K562 (cell line): ENCODE data around the gene BRAF. TPM values are rescaled to one million over a fixed set of nuclear protein-coding genes. Genes with fewer than 3 reads are reported as not detected.

Experiments
- ATAC-seq: fragments of 200-7000 bp; cut with Tn5 transposase; 3 replicates; pipeline ENCODE4 v1.9.1; 2020; ENCODE audit warnings: moderate library complexity
- BruUV-seq: library from RNA; stranded (reverse); fragments of 400-500 nt; replicated peaks from 2 replicates; lab custom pipeline; 2021; lab: Mats Ljungman, UMichigan
- CTCF ChIA-PET: fragments of 300-600 bp; formaldehyde crosslinking; extraction: SDS; loops from one replicate; lab custom pipeline; 2021; ENCODE audit warnings: low intra/inter-chr PET ratio; lab: Yijun Ruan, JAX
- POLR2A ChIA-PET: fragments of 300-600, 350-650 bp; sonication (Branson Sonifier 250); formaldehyde crosslinking; extraction: SDS; loops from one replicate; lab custom pipeline; 2021; ENCODE audit warnings: antibody characterized with exemption, inconsistent platforms; lab: Yijun Ruan, JAX
- DNase-seq, 4 experiments: peaks; one replicate each; pipeline versions ENCODE4 v3.0.0 to v3.0.0-alpha.2; 2011 to 2018; ENCODE audit warnings: low spot score in 3 of 4, mixed read lengths in 3 of 4; ENCODE audit errors: extremely low read depth in 1 of 4
- FAIRE-seq: peaks from 2 replicates; lab custom pipeline; 2011; peaks lifted over from hg19 to GRCh38; lab: Jason Lieb, UNC
- H2AFZ ChIP-seq: 2 replicates; pipeline ENCODE4 v1.6.0; 2011; ENCODE audit warnings: low read depth, low read length, control low read depth, inconsistent platforms
- H3K27ac ChIP-seq: fragments of 200-600 bp; 3 replicates; pipeline ENCODE4 v1.8.0; 2011; ENCODE audit warnings: low read depth, mild to moderate bottlenecking, control low read depth, inconsistent platforms, low read length, moderate library complexity, mixed read lengths; ENCODE audit errors: extremely low read depth
- H3K27me3 ChIP-seq, 2 experiments: fragments of 300-600 bp in 1 of 2; 2 replicates in 1 of 2; 3 replicates in 1 of 2; pipeline versions ENCODE4 v1.6.0 to v1.8.0; 2011; ENCODE audit warnings: inconsistent platforms in 2 of 2, low read length in 2 of 2, mild to moderate bottlenecking in 1 of 2, mixed read lengths in 1 of 2, moderate library complexity in 1 of 2; ENCODE audit not compliant: control insufficient read depth in 2 of 2, insufficient read depth in 2 of 2
- H3K36me3 ChIP-seq: fragments of 300-600 bp; 3 replicates; pipeline ENCODE4 v1.8.0; 2011; ENCODE audit warnings: mild to moderate bottlenecking, low read length, inconsistent platforms; ENCODE audit not compliant: control insufficient read depth, insufficient read depth
- H3K4me1 ChIP-seq, 2 experiments: fragments of 200-600 bp in 1 of 2; replicated peaks in 1 of 2; 2 replicates in 1 of 2; 3 replicates in 1 of 2; pipeline versions ENCODE4 v1.5.1 to v1.8.0; 2011; ENCODE audit warnings: inconsistent platforms in 2 of 2, low read length in 2 of 2, mild to moderate bottlenecking in 1 of 2, mixed read lengths in 1 of 2, moderate library complexity in 1 of 2; ENCODE audit not compliant: control insufficient read depth in 2 of 2, insufficient read depth in 2 of 2
- H3K4me2 ChIP-seq: 2 replicates; pipeline ENCODE4 v1.6.1; 2011; ENCODE audit warnings: low read length, control low read depth, inconsistent platforms, mixed read lengths; ENCODE audit not compliant: insufficient read depth
- H3K4me3 ChIP-seq: fragments of 200-600 bp; sonication (generic), shearing (Covaris generic); 2 replicates; pipeline ENCODE4 v1.5.1; 2016; ENCODE audit warnings: control low read depth, inconsistent platforms
- H3K79me2 ChIP-seq: fragments of 200-600 bp; 3 replicates; pipeline ENCODE4 v1.8.0; 2011; ENCODE audit warnings: low read length, inconsistent platforms; ENCODE audit not compliant: control insufficient read depth, insufficient read depth
- H3K9ac ChIP-seq, 2 experiments: 2 replicates each; pipeline versions ENCODE4 v1.6.0 to v1.6.1; 2011; ENCODE audit warnings: low read depth in 2 of 2, low read length in 2 of 2, control low read depth in 1 of 2, inconsistent platforms in 1 of 2, mild to moderate bottlenecking in 1 of 2, mixed read lengths in 1 of 2; ENCODE audit not compliant: insufficient read depth in 1 of 2
- H3K9me1 ChIP-seq: one replicate; pipeline ENCODE4 v1.6.0; 2011; ENCODE audit warnings: inconsistent platforms, mild to moderate bottlenecking, low read length, moderate library complexity; ENCODE audit not compliant: control insufficient read depth, insufficient read depth
- H3K9me3 ChIP-seq: replicated peaks from 2 replicates; pipeline ENCODE4 v1.5.1; 2011; ENCODE audit warnings: low read depth, low read length, inconsistent platforms; ENCODE audit not compliant: control insufficient read depth, insufficient read depth
- H4K20me1 ChIP-seq: replicated peaks from 2 replicates; pipeline ENCODE4 v1.6.1; 2011; ENCODE audit warnings: low read length, inconsistent platforms, mixed read lengths; ENCODE audit not compliant: control insufficient read depth, insufficient read depth
- ARHGAP35 ChIP-seq: fragments of 450-650 bp; IDR thresholded peaks from 2 replicates; pipeline ENCODE4 v1.6.1; 2018; ENCODE audit not compliant: partially characterized antibody
- BRF2 ChIP-seq: IDR thresholded peaks from 3 replicates; pipeline ENCODE4 v1.6.1; 2011; ENCODE audit warnings: borderline replicate concordance, mild to moderate bottlenecking; ENCODE audit not compliant: insufficient read length, insufficient read depth
- CBX8 ChIP-seq: fragments of 200-600 bp; sonication (generic); IDR thresholded peaks from 2 replicates; pipeline ENCODE4 v1.6.1; 2012; ENCODE audit warnings: borderline replicate concordance, mixed run types, low read depth, mild to moderate bottlenecking, moderate library complexity, mixed read lengths, low read length, control low read depth, inconsistent platforms; ENCODE audit not compliant: poor library complexity, severe bottlenecking; ENCODE audit errors: extremely low read depth
- E2F3 ChIP-seq: fragments of 250-450 bp; sonication (Bioruptor Pico); IDR thresholded peaks from 2 replicates; pipeline ENCODE4 v1.4.0; 2020; ENCODE audit warnings: mild to moderate bottlenecking
- ETV1 ChIP-seq: fragments of 450-650 bp; conservative IDR thresholded peaks from 2 replicates; pipeline ENCODE4 v1.6.1; 2016; ENCODE audit warnings: missing genetic modification characterization, control low read depth, low read depth, missing compliant biosample characterization
- EZH2 ChIP-seq: IDR thresholded peaks from 2 replicates; pipeline ENCODE4 v1.6.1; 2012; ENCODE audit warnings: low read depth, mild to moderate bottlenecking, inconsistent platforms, low read length, borderline replicate concordance
- JUN ChIP-seq, 2 experiments: sonication (generic) in 1 of 2; formaldehyde crosslinking in 1 of 2; IDR thresholded peaks; 2 replicates each; pipeline versions ENCODE4 v1.6.1 to v1.8.0; 2012 to 2022; ENCODE audit warnings: borderline replicate concordance in 2 of 2, mild to moderate bottlenecking in 2 of 2, improper control_type of control experiment in 1 of 2, low read depth in 1 of 2, low read length in 1 of 2, missing genetic modification reagents in 1 of 2
- KAT7 ChIP-seq: sonication (generic); formaldehyde crosslinking; IDR thresholded peaks from 2 replicates; pipeline ENCODE4 v1.8.0; 2022; ENCODE audit warnings: missing genetic modification reagents, mild to moderate bottlenecking, borderline replicate concordance
- LARP7 ChIP-seq: fragments of 450-650 bp; IDR thresholded peaks from 2 replicates; pipeline ENCODE4 v1.6.1; 2016
- LEF1 ChIP-seq: fragments of 450-650 bp; IDR thresholded peaks from 2 replicates; pipeline ENCODE4 v1.6.1; 2016; ENCODE audit warnings: mild to moderate bottlenecking
- MEF2D ChIP-seq: conservative IDR thresholded peaks from 2 replicates; pipeline ENCODE4 v1.6.1; 2016; ENCODE audit warnings: low read depth, missing genetic modification characterization, missing compliant biosample characterization
- NFXL1 ChIP-seq: fragments of 450-650 bp; formaldehyde crosslinking; IDR thresholded peaks from 2 replicates; pipeline ENCODE4 v1.4.0; 2021; ENCODE audit warnings: mild to moderate bottlenecking
- PHF8 ChIP-seq: fragments of 200-600 bp; sonication (generic); IDR thresholded peaks from 2 replicates; pipeline ENCODE4 v1.6.1; 2012; ENCODE audit warnings: mixed run types, mild to moderate bottlenecking, inconsistent platforms, low read length, moderate library complexity, borderline replicate concordance
- TBP ChIP-seq: optimal IDR thresholded peaks from 2 replicates; pipeline ENCODE3; 2011; ENCODE audit warnings: low read depth, low read length, improper control_type of control experiment
- THAP7 ChIP-seq: fragments of 250-450 bp; sonication (Bioruptor Pico); IDR thresholded peaks from 2 replicates; pipeline ENCODE4 v1.5.0; 2021
- U2AF2 ChIP-seq: fragments of 200-400 bp; formaldehyde crosslinking; optimal IDR thresholded peaks from 2 replicates; pipeline ENCODE3; 2017; ENCODE audit warnings: low read depth, mild to moderate bottlenecking, low read length
- XRCC5 ChIP-seq: fragments of 200-400 bp; formaldehyde crosslinking; IDR thresholded peaks from 2 replicates; pipeline ENCODE4 v1.6.1; 2017; ENCODE audit warnings: low read depth, mild to moderate bottlenecking, low read length
- ZBTB34 ChIP-seq: fragments of 250-450 bp; sonication (Bioruptor Pico); IDR thresholded peaks from 2 replicates; pipeline ENCODE4 v1.8.0; 2021; ENCODE audit warnings: mild to moderate bottlenecking, moderate library complexity
- ZNF232 ChIP-seq: sonication (generic); formaldehyde crosslinking; IDR thresholded peaks from 2 replicates; pipeline ENCODE4 v1.8.0; 2022; ENCODE audit warnings: mild to moderate bottlenecking, missing genetic modification reagents
- ZNF830 ChIP-seq: fragments of 250-450 bp; sonication (Bioruptor Pico); IDR thresholded peaks from 2 replicates; pipeline ENCODE4 v1.5.0; 2021; ENCODE audit warnings: mild to moderate bottlenecking
- WGBS: fragments of 100-300 bp; shearing (Covaris generic); methylation state at CpG from one replicate; pipeline ENCODE4 v1.1.6; 2016; ENCODE audit warnings: low coverage, mixed read lengths; ENCODE audit not compliant: insufficient coverage; ENCODE audit errors: missing lambda C conversion rate; 5-methylcytosine and 5-hydroxymethylcytosine counted together
- in situ Hi-C: fragments of 300-500 bp; cut with MboI; formaldehyde crosslinking; loops from 4 replicates; pipeline ENCODE4 v1.15.0; 2018; ENCODE audit warnings: inconsistent platforms, mixed read lengths
- intact Hi-C: fragments of 100-400 bp; cut with micrococcal nuclease; formaldehyde crosslinking; loops from 2 replicates; pipeline ENCODE4 v1.14.2; 2022
- polyA plus RNA-seq, 8 experiments: library from polyadenylated mRNA; depleted of rRNA in 4 of 8; stranded (reverse) in 5 of 8; unstranded in 3 of 8; fragments of >200 nt; fragmentation: Nextera tagmentation in 2 of 8; fragmentation: Illumina TruSeq in 1 of 8; extraction: Ambion mirVana in 2 of 8; extraction: Trizol in 1 of 8; gene quantifications; 2 replicates each; pipeline versions ENCODE4 v1.2.1 to v1.2.3, GENCODE V29; 2011 to 2014; ENCODE audit warnings: inconsistent platforms in 1 of 8, missing spikeins in 1 of 8
- total RNA-seq, 7 experiments: library from RNA; depleted of rRNA in 6 of 7; stranded (reverse); fragments of >200 nt in 6 of 7; fragmentation: Illumina TruSeq in 2 of 7; extraction: Trizol in 2 of 7; gene quantifications; 2 replicates each; pipeline versions ENCODE4 v1.2.1 to v1.2.3, GENCODE V29; 2011 to 2021; ENCODE audit warnings: low replicate concordance in 1 of 7

BRAF gene
- total and polyA plus RNA-seq, 9 of the 15 experiments (the other 6 are each of a cell fraction or from before 2014, with no cell fraction given) = 3.6 to 38.3 (median 21.9) TPM

GRCh38 chr7:140752533-140752932 lies 172.2 kb downstream of the BRAF start (continued):
- no peak for TF ChIP-seq KAT7 (CRISPR knock-in tag)
- no peak for TF ChIP-seq ZBTB34 (CRISPR knock-in tag)
- no peak for TF ChIP-seq LARP7
- TF ChIP-seq ARHGAP35 = no peak

- in situ Hi-C loops (no loop called here), intact Hi-C loops (no loop called here)
- DNase-seq (no peak), ATAC-seq (no peak), FAIRE-seq (no peak)
- no peak overlapping the region for H3K4me2 ChIP-seq
- H3K79me2 ChIP-seq = no peaks in the 10 kb centered on the region
- H3K9me1 ChIP-seq = no peaks in the 10 kb centered on the region
- CTCF ChIA-PET = no interaction called here
- H3K27ac ChIP-seq = no peak overlapping the region
- H3K9ac ChIP-seq = no peak overlapping the region
- 100% methylated on average over 2 of the region's 2 CpGs for WGBS
- POLR2A ChIA-PET = interaction anchor here (1.2 kb wide), 1 partner anchor 13 kb away, joined by 3 read pairs; no protein-coding TSS in a partner anchor
- no peaks in the 10 kb centered on the region for H3K9me3 ChIP-seq
- no TSS peak for BruUV-seq
- H3K27me3 ChIP-seq = no peaks in the 10 kb centered on the region
- H3K36me3 ChIP-seq = peaks cover 28% of the 10 kb centered on the region
- no peaks in the 10 kb centered on the region for H3K4me1 ChIP-seq
- no peak overlapping the region for H2AFZ ChIP-seq
- no peak overlapping the region for H3K4me3 ChIP-seq
- no peaks in the 10 kb centered on the region for H4K20me1 ChIP-seq
- TF ChIP-seq U2AF2 = no peak
- no peak for TF ChIP-seq THAP7 (CRISPR knock-in tag)
- TF ChIP-seq LEF1 = no peak
- no peak for TF ChIP-seq TBP
- no peak for TF ChIP-seq CBX8
- no peak for TF ChIP-seq PHF8
- no peak for TF ChIP-seq ETV1 (tag)
- TF ChIP-seq ZNF232 (CRISPR knock-in tag) = no peak
- TF ChIP-seq NFXL1 (CRISPR knock-in tag) = no peak
- TF ChIP-seq EZH2 = no peak
- no peak for TF ChIP-seq BRF2
- no peak for TF ChIP-seq JUN (IDR thresholded peaks at IDR 0.05; ENCODE audit: borderline replicate concordance, low read depth, low read length)
- TF ChIP-seq JUN (CRISPR knock-in tag; IDR thresholded peaks at IDR 0.05; ENCODE audit: borderline replicate concordance) = no peak
- no peak for TF ChIP-seq MEF2D (tag)
- TF ChIP-seq XRCC5 = no peak
- no peak for TF ChIP-seq ZNF830 (CRISPR knock-in tag)
- TF ChIP-seq E2F3 (CRISPR knock-in tag) = no peak
These were observed 178.0 kb downstream of the BRAF start for GRCh38 chr7:140746751-140747150.
